HG03060 (cell line): Measurements from ENCODE around the gene VWA8.
"Not testable (repeated sequence)": the region's sequence is repeated elsewhere in the genome, so short reads cannot be mapped to it uniquely, and the experiment has no call there.

Experiments
- ATAC-seq: cut with Tn5 transposase; IDR thresholded peaks from one replicate; pipeline ENCODE4 v1.9.1; 2021; ENCODE audit warnings: low read depth, moderate number of reproducible peaks; ENCODE audit not compliant: unreplicated experiment

The VWA8 gene

DNA sequence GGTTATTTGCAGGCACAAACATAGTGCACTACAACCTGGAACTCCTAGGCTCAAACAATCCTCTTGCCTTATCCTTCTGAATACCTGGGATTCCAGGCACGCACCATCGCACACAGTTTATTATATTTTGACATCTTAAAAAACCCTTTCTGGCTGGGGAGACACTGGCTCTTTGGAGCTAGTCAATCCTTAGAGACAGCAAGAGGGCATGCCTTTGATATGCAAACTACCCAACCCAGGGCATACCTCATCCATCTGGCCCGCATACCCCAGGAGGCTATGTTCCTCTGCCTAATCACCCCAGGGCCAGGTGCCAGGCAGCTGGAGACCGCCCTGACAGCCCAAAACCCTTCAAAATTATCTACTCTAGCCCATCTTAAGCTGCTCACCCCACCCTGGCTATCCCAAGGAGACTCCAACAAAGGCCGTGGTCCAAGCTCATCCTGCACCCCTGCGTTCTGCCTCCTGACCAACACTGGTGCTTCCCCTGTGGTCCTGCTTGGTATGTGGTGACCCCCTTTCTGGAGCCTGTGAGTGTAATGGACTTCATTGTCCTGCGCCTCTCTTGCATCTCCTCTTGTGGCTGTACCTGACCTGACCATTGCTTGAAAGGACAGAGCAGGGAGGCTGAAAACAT is 417.1 kb downstream of the VWA8 start:
- no peak for ATAC-seq

DNA sequence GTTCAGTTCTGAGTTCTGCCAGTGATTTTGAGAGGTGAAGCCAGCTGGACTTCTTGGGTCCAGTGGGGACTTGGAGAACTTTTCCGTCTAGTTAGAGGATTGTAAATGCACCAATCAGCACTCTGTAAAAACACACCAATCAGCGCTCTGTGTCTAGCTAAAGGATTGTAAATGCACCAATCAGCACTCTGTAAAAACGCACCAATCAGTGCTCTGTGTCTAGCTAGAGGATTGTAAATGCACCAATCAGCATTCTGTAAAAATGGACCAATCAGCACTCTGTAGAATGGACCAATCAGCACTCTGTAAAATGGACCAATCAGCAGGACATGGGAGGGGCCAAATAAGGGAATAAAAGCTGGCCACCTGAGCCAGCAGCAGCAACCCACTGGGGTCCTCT is 418.1 kb downstream of the VWA8 start:
- not testable (repeated sequence) for ATAC-seq

GRCh38 chr13:41542281-41542680 is 418.6 kb downstream of the VWA8 start:
- ATAC-seq, result no peak

DNA sequence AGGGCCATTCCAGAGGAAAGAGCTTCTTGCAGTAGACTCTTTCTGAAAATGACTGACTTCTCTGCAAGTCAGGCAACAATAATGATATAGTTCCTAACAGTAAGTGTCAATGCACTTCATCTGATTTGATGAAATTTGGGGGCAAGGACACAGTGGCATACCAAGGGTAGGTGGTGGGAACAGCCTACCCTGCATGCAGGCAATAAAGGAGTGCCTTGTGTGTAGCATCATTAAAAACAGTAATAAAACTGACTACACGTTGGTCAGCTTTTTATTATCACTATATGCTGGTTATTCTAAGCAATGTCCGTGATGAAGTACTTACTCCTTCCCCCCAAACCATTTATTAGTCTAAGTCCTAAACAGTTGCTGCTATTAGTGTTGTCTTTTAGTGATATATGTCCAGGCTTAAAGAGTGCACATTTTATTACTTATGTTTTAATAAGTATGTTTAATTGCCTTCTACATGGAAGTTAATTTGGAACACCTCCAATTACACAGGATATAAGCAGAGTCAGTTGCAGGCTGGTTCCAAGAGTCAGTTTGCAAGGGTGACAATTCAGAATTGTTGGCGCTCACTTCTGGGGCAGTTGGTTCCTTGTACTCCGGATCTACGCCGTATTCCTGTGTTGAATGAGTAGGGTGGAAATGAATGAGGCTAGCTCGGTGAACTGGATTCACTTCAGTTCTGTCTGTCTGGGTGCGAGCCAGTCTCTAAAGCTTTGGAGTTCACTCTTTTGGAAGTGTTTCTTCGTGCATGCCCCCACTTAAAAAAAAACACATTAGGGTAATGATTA is 419.6 kb downstream of the VWA8 start:
- ATAC-seq, result no peak

DNA sequence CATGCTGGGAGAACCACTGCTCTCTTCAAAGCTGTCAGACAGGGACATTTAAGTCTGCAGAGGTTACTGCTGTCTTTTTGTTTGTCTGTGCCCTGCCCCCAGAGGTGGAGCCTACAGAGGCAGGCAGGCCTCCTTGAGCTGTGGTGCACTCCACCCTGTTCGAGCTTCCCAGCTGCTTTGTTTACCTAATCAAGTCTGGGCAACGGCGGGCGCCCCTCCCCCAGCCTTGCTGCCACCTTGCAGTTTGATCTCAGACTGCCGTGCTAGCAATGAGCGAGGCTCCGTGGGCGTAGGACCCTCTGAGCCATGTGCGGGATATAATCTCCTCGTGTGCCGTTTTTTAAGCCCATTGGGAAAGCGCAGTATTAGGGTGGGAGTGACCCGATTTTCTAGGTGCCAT is 420.7 kb downstream of the VWA8 start:
- ATAC-seq, result not testable (repeated sequence)

DNA sequence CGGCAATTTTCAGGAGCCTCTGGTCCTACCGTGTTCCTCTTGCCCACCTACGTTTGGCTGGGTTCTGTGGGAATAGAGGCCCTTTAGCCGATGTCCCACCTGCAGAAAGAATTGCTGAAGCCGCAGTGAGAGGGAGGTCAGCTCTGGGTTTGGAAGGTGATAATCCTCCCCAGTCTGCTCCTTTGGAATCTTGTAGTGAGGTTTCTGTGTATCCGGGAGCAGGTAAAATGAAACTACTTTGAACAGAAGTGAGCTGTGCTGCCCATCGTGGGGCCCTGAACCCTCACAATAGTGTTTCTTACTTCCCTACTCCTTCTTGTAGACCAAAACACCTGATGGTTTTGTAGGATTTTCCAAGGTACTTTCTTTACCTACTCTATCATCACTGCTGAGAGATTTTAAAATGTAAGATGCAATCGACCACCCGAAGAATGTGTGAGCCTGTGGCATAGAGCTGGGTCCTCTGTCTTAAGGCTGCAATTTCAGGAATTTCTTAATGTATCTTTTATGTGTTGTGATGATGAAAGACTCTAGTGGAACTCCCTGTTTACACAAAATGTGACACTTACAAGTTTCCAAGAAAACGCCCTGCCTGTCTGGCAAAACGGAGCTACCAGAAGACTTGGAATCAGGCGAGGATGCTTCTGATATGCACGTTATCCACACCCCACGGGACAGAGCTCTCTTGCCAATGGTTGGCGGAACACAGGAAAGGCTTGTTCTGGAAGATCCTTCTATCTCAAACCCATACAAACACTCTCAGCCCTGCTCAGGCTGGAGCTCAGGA is 427.4 kb downstream of the VWA8 start:
- no peak for ATAC-seq

DNA sequence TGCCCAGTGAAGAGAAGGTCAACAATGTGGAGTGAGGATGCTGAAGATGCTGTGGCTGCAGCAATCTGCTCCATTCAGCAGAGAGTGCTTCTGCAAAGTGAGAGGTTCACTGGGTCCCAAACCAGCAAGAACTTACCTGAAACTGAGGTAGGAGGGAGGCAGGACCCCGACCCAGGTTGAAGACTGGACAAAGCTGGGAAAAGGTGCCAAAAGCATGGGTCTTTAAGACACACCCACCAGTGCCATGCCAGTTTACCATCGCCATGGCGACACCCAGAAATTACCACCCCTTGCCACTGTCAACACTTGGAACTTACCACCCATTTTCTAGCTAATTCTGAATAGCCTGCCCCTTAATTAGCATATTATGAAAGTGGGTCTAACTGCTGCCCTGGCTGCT is 432.9 kb downstream of the VWA8 start:
- no peak for ATAC-seq

- no peak for ATAC-seq
These were observed 440.0 kb downstream of the VWA8 start for GRCh38 chr13:41520660-41521630.

GRCh38 chr13:41520016-41520659 is 440.8 kb downstream of the VWA8 start:
- no peak for ATAC-seq
